Activated CD4-positive, alpha-beta T cell treated with anti-CD3 and anti-CD28 coated beads for 36 hours (primary cell): ENCODE measurements around the gene REP15. TPM values are rescaled to one million over a fixed set of nuclear protein-coding genes. Genes with fewer than 3 reads are reported as not detected.

Source experiments
- ATAC-seq: fragments of 200-7000 bp; cut with Tn5 transposase; one replicate; pipeline ENCODE4 v1.10.0; 2021; ENCODE audit warnings: mild to moderate bottlenecking, moderate library complexity
- CTCF ChIA-PET: fragments of 350-600 bp; sonication (Branson Sonifier 250); formaldehyde crosslinking; loops from one replicate; lab custom pipeline; 2021; ENCODE audit warnings: antibody characterized with exemption; lab: Charles Lee
- POLR2A ChIA-PET: fragments of 350-600 bp; sonication (Branson Sonifier 250); formaldehyde crosslinking; loops from one replicate; lab custom pipeline; 2021; ENCODE audit warnings: antibody characterized with exemption, inconsistent platforms; lab: Charles Lee
- DNase-seq: peaks from one replicate; pipeline ENCODE4 v3.0.0-alpha.2; 2020
- H3K27ac Mint-ChIP-seq: one replicate; pipeline ENCODE4 v1.8.0; 2021; ENCODE audit warnings: mixed read lengths
- H3K27me3 Mint-ChIP-seq: one replicate; pipeline ENCODE4 v1.8.0; 2021; ENCODE audit warnings: mixed read lengths
- H3K36me3 Mint-ChIP-seq: one replicate; pipeline ENCODE4 v1.8.0; 2021; ENCODE audit warnings: low read depth, mixed read lengths
- H3K4me1 Mint-ChIP-seq: one replicate; pipeline ENCODE4 v1.8.0; 2021; ENCODE audit warnings: mixed read lengths
- H3K4me3 Mint-ChIP-seq: one replicate; pipeline ENCODE4 v1.8.0; 2021; ENCODE audit warnings: mild to moderate bottlenecking, moderate library complexity, mixed read lengths
- H3K9me3 Mint-ChIP-seq: one replicate; pipeline ENCODE4 v1.8.0; 2021; ENCODE audit warnings: low read depth, mixed read lengths
- intact Hi-C, 2 experiments: fragments of 100-400 bp; cut with DNase I in 1 of 2; cut with micrococcal nuclease in 1 of 2; formaldehyde crosslinking; loops; one replicate each; pipeline versions ENCODE4 v1.14.2 to v1.15.1; 2022 to 2024; cut with DNase I, micrococcal nuclease
- total RNA-seq, 2 experiments: library from RNA; stranded (reverse); gene quantifications; one replicate each; pipeline ENCODE4 v1.2.3, GENCODE V29; 2021

Gene REP15
- total RNA-seq, 2 experiments from 2014 or later, result not detected

DNA sequence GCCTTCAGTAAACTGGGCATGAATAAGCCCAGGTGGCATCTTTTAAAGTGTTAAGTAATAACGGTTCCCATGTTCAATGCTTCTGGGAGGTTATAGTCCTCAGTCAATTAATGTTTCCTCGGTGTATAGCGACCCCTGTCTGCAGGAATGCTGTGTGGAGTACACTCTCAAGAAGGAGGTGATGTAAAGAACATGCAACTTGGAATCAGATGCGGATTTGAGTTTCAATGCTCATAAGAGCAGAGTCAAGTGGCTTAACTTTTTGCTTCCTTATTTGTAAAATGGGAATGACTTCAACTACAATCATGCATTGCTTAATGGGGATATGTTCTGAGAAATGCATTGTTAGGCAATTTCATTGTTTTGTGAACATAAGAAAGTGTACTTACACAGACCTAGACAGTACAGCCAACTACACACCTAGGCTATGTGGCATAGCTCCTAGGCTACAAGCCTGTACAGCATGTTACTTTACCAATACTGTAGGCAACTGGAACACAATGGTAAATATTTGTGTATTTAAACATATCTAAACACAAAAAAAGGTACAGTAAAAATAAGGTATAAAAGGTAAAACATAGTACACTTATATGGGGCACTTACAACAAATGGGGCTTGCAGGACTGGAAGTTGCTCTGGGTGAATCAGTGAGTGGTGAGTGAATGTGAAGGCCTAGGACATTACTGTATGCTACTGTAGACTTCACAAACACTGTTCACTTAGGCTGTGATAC is 7.6 kb downstream of the REP15 start:
- Mint-ChIP-seq H3K4me3 (no peak overlapping the region), H3K9me3 (no peaks in the 10 kb centered on the region), H3K36me3 (no peaks in the 10 kb centered on the region), H3K27me3 (peaks cover 6% of the 10 kb centered on the region), H3K27ac (no peak overlapping the region), H3K4me1 (no peaks in the 10 kb centered on the region)
- POLR2A ChIA-PET, result no interaction called here
- intact Hi-C loops, result loop anchor here (1.0 to 10.0 kb wide), 4 partner anchors 51 to 689 kb away; partner anchors contain the start of gene TM7SF3 (in 1 of the 2)
- ATAC-seq (peak; percentile 98), DNase-seq (peak; percentile 87)
- CTCF ChIA-PET, result interaction anchor here (0.6 to 1.8 kb wide), 9 partner anchors 180 to 1583 kb away, joined by 3 to 8 read pairs (median 3); partner anchors contain the start of gene PPFIBP1

DNA sequence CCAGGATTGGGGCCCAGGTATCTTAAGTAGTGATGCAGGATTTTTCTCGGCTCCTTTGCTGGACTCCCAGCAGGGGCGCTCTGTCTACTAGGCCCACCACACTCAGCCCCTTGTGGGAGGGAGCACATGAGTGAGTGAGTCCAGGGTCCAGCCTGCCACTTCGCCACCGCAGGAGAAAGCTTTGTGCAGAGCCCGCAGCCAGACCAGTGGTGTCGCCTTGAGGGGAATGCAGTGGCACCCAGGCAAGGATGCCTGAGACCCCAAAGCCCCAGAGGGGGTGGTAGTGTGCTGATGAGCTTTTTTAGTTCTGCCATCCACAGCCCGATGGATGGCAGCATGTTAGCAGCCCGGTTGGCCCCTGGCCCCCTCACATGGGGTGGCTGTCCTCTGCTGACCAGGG is 9.0 kb downstream of the REP15 start:
- peaks cover 4% of the 10 kb centered on the region for H3K27me3 Mint-ChIP-seq
- H3K4me1 Mint-ChIP-seq, result peaks cover 2% of the 10 kb centered on the region
- H3K27ac Mint-ChIP-seq, result no peak overlapping the region
- no peak for DNase-seq
- no peaks in the 10 kb centered on the region for H3K36me3 Mint-ChIP-seq
- CTCF ChIA-PET, result interaction anchor here (0.7 to 1.8 kb wide), 2 partner anchors 9 to 271 kb away, joined by 3 to 8 read pairs; no protein-coding TSS in a partner anchor
- intact Hi-C loops, result loop anchor here in 1 of 2 experiments (10.0 kb wide), 1 partner anchor 690 kb away; the partner anchor contains the start of gene TM7SF3
- no peaks in the 10 kb centered on the region for H3K9me3 Mint-ChIP-seq
- ATAC-seq, result no peak
- POLR2A ChIA-PET, result no interaction called here
- H3K4me3 Mint-ChIP-seq, result no peak overlapping the region

DNA sequence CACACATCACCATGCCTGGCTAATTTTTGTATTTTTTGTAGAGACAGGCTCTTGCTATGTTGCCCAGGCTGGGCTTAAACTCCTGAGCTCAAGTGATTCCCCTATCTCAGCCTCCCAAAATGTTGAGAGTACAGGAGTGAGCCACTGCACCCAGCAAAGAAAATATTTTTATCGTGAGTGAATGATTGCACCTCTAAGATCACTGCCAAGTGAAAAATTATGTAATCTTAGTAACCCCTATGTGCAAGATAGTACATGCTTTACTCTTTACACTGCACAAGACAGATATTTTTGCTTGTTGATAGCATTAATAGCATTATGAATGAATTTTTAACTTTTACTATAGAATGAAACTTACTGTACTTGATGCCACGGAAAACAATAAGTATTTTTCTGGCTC is 11.0 kb downstream of the REP15 start:
- DNase-seq (no peak), ATAC-seq (no peak)
- peaks cover 7% of the 10 kb centered on the region for H3K4me1 Mint-ChIP-seq
- ChIA-PET POLR2A (no interaction called here), CTCF (interaction anchor here (1.0 to 1.1 kb wide), 2 partner anchors 11 to 273 kb away, joined by 3 read pairs; no protein-coding TSS in a partner anchor)
- H3K4me3 Mint-ChIP-seq, result no peak overlapping the region
- H3K36me3 Mint-ChIP-seq, result peaks cover 2% of the 10 kb centered on the region
- no peak overlapping the region for H3K27ac Mint-ChIP-seq
- H3K9me3 Mint-ChIP-seq, result no peaks in the 10 kb centered on the region
- H3K27me3 Mint-ChIP-seq, result peaks cover 2% of the 10 kb centered on the region
- intact Hi-C loops, result loop anchor here in 1 of 2 experiments (10.0 kb wide), 1 partner anchor 692 kb away; the partner anchor contains the start of gene TM7SF3

DNA sequence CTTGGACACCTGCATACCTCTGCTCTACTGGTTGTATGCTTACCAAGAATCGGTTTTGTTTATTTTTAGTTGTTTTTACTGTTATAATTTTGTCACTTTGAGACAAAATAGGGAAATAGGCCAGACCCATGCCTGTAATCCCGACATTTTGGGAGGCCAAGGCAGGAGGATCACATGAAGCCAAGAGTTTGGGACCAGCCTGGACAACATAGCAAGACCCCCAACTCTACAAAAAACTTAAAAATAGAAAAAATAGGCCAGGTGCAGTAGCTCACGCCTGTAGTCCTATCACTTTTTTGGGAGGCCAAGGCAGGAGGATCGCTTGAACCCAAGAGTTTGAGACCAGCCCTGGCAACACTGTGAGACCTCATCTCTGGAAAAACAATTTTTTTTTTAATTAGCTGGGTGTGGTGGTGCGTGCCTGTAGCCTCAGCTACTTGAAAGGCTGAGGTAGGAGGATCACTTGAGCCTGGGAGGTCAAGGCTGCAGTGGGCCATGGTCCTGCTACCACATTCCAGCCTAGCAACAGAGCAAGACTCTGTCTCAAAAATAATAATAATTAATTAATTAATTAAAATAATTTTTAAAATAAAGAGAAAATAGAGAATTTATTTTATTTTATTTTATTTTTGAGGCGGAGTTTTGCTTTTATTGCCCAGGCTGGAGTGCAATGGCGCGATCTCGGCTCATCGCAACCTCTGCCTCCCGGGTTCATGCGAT is 13.1 kb downstream of the REP15 start:
- no peak for ATAC-seq
- CTCF ChIA-PET, result interaction anchor here (0.7 to 1.5 kb wide), 2 partner anchors 274 to 549 kb away, joined by 3 read pairs; no protein-coding TSS in a partner anchor
- intact Hi-C loops, result loop anchor here in 1 of 2 experiments (10.0 kb wide), 1 partner anchor 695 kb away; the partner anchor contains the start of gene TM7SF3

GRCh38 chr12:27709932-27710591 is 13.8 kb downstream of the REP15 start:
- ChIA-PET CTCF (interaction anchor here (0.7 kb wide), 1 partner anchor 548 kb away, joined by 3 read pairs; no protein-coding TSS in a partner anchor), POLR2A (interaction anchor here (1.0 kb wide), 1 partner anchor 112 kb away, joined by 5 read pairs; no protein-coding TSS in a partner anchor)
- ATAC-seq, result peak; percentile 51
- Mint-ChIP-seq H3K9me3 (no peaks in the 10 kb centered on the region), H3K27ac (peak overlapping the region; percentile 94), H3K4me1 (peaks cover 28% of the 10 kb centered on the region), H3K27me3 (no peaks in the 10 kb centered on the region), H3K4me3 (peak overlapping the region; percentile 94), H3K36me3 (peaks cover 10% of the 10 kb centered on the region)
- intact Hi-C loops, result loop anchor here (1.0 to 10.0 kb wide), 12 partner anchors 71 to 877 kb away; partner anchors contain the start of genes KLHL42 (in 2 of the 2), MANSC4 (in 2 of the 2), PPFIBP1 (in 2 of the 2) and TM7SF3 (in 2 of the 2)
- DNase-seq, result no peak

More for the DNA sequence above, 13.1 kb downstream of the REP15 start:
- Mint-ChIP-seq H3K27ac (no peak overlapping the region), H3K4me1 (peaks cover 25% of the 10 kb centered on the region), H3K4me3 (peak overlapping the region; percentile 94), H3K27me3 (no peaks in the 10 kb centered on the region), H3K36me3 (peaks cover 10% of the 10 kb centered on the region), H3K9me3 (no peaks in the 10 kb centered on the region)
- DNase-seq, result no peak
- POLR2A ChIA-PET, result no interaction called here

- ATAC-seq (peak; percentile 98), DNase-seq (peak; percentile 95)
- intact Hi-C loops, result loop anchor here (1.0 to 10.0 kb wide), 11 partner anchors 70 to 878 kb away; partner anchors contain the start of genes KLHL42 (in 2 of the 2), MANSC4 (in 2 of the 2), PPFIBP1 (in 2 of the 2) and BMAL2 (in 1 of the 2)
- H3K27me3 Mint-ChIP-seq, result no peaks in the 10 kb centered on the region
- H3K9me3 Mint-ChIP-seq, result no peaks in the 10 kb centered on the region
- H3K4me1 Mint-ChIP-seq, result peaks cover 28% of the 10 kb centered on the region
- peak within 1 kb of the TSS; percentile 94 for H3K4me3 Mint-ChIP-seq
- CTCF ChIA-PET, result no interaction called here
- H3K36me3 Mint-ChIP-seq, result peaks cover 10% of the 10 kb centered on the region
- H3K27ac Mint-ChIP-seq, result peak within 1 kb of the TSS; percentile 94
- POLR2A ChIA-PET, result interaction anchor here (1.0 kb wide), 1 partner anchor 111 kb away, joined by 5 read pairs; no protein-coding TSS in a partner anchor
These were observed 14.5 kb downstream of the REP15 start, which contains the start of gene MRPS35 for GRCh38 chr12:27710592-27711316. Gene MRPS35 (plus strand): TSS chr12:27710832. CDS start chr12:27710844, 12 bp downstream.

DNA sequence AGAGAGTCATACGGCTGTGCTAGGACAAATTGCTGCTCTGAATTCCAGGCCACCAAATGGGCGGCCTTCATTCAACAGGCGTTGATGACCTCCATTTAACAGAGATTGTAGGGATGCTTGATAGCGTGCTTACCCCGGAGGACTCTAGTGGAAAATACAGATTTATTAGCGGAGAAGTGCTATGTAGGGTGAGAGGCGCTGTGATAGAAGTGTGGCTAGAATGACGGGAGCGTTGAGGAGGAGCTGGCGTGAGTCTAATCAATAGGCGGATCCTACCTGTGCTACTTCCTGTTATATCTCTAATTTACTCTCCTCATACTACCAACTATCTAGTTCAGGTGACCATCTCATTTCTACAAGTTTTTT is 15.1 kb downstream of the REP15 start:
- intact Hi-C loops, result loop anchor here (2.0 to 10.0 kb wide), 9 partner anchors 70 to 878 kb away; partner anchors contain the start of genes KLHL42 (in 2 of the 2), MANSC4 (in 2 of the 2), PPFIBP1 (in 2 of the 2) and BMAL2 (in 1 of the 2)
- peak overlapping the region; percentile 94 for H3K27ac Mint-ChIP-seq
- no peaks in the 10 kb centered on the region for H3K27me3 Mint-ChIP-seq
- DNase-seq, result peak; percentile 31
- ATAC-seq, result peak; percentile 33
- H3K36me3 Mint-ChIP-seq, result peaks cover 10% of the 10 kb centered on the region
- H3K9me3 Mint-ChIP-seq, result no peaks in the 10 kb centered on the region
- H3K4me1 Mint-ChIP-seq, result peaks cover 28% of the 10 kb centered on the region
- peak overlapping the region; percentile 94 for H3K4me3 Mint-ChIP-seq
- ChIA-PET POLR2A (interaction anchor here (0.6 kb wide), 1 partner anchor 256 kb away, joined by 5 read pairs; no protein-coding TSS in a partner anchor), CTCF (no interaction called here)

DNA sequence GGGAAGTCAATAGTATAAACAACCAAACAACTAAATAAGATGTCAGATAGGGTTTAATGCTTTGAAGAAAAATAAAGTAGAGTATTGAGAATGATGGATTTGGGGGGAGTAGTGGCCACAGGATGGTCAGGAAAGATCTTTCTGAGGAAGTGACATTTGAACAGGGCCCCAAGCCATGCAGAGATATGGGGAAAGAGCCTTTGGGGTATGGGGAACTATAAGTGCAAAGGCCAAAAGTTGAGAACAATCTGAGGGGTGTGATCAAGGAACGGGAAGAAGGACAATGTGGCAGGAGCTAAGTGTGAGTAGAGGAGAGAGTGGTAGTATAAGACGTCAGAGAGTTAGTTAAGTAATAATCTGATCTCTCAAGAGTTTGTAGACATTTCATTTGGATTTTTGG is 15.7 kb downstream of the REP15 start:
- POLR2A ChIA-PET, result interaction anchor here (0.6 kb wide), 2 partner anchors 255 to 1615 kb away, joined by 4 to 5 read pairs; no protein-coding TSS in a partner anchor
- Mint-ChIP-seq H3K9me3 (no peaks in the 10 kb centered on the region), H3K4me3 (peak overlapping the region; percentile 94), H3K27ac (peak overlapping the region; percentile 94), H3K36me3 (peaks cover 11% of the 10 kb centered on the region), H3K27me3 (no peaks in the 10 kb centered on the region), H3K4me1 (peaks cover 28% of the 10 kb centered on the region)
- DNase-seq (no peak), ATAC-seq (no peak)
- CTCF ChIA-PET, result no interaction called here
- intact Hi-C loops, result loop anchor here (2.0 to 10.0 kb wide), 9 partner anchors 69 to 879 kb away; partner anchors contain the start of genes KLHL42 (in 2 of the 2), MANSC4 (in 2 of the 2), PPFIBP1 (in 2 of the 2) and BMAL2 (in 1 of the 2)

DNA sequence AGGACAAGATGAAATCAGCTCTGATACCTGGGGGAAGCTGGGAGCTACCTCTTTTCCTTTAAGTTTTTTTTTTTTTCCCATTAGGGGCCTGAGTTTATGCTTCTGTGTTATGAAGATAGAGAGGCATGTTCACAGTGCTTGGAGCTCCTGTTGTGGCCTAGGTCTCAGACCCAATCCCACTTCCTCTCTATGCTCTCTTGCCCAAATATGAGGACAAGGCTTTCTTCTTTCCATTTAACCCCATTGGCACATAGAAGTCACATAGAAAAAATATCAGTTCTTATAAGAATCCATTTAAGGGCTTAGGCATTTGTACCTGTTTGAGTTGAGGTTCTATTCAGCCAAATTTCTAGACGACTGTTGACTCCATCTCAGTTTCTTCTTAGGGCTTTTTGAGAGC is 27.0 kb downstream of the REP15 start:
- CTCF ChIA-PET, result interaction anchor here (0.8 to 1.2 kb wide), 3 partner anchors 13 to 218 kb away, joined by 3 read pairs; no protein-coding TSS in a partner anchor
- POLR2A ChIA-PET, result no interaction called here

More for the DNA sequence above, 27.0 kb downstream of the REP15 start:
- no peaks in the 10 kb centered on the region for H3K27me3 Mint-ChIP-seq
- H3K4me3 Mint-ChIP-seq, result no peak overlapping the region
- H3K9me3 Mint-ChIP-seq, result no peaks in the 10 kb centered on the region
- intact Hi-C loops, result no loop called here
- peaks cover 5% of the 10 kb centered on the region for H3K4me1 Mint-ChIP-seq
- ATAC-seq (no peak), DNase-seq (no peak)
- H3K27ac Mint-ChIP-seq, result no peak overlapping the region
- peaks cover 21% of the 10 kb centered on the region for H3K36me3 Mint-ChIP-seq
